Measurements from ENCODE around the gene ITGB7.
A peak's percentile ranks its signal among the peaks of the same experiment; 100 is the strongest.

ITGB7 gene

GRCh38 chr12:53176750-53177149, 30.3 kb downstream of the ITGB7 start:
- Histone ChIP-seq H3K27me3 (ENCODE audit: insufficient read depth, poor library complexity, severe bottlenecking) (no peaks in the 10 kb centered on the region), H3K27ac (replicated peaks) (no peak overlapping the region), H3K4me3 (replicated peaks; ENCODE audit: insufficient read depth, low read length) (no peak overlapping the region)
- no peak for DNase-seq (ENCODE audit: low read depth in 1 of 2, low spot score in 1 of 2)
- TF ChIP-seq POLR2AphosphoS5 (IDR thresholded peaks at IDR 0.05; ENCODE audit: low read depth) (no peak), CTCF (IDR thresholded peaks at IDR 0.05; ENCODE audit: insufficient read depth, low read length) (no peak)

- H3K27ac ChIP-seq (replicated peaks): no peak overlapping the region
- TF ChIP-seq CTCF (IDR thresholded peaks at IDR 0.05; ENCODE audit: insufficient read depth, low read length): no peak
- no peak for TF ChIP-seq REST (IDR thresholded peaks at IDR 0.05; ENCODE audit: insufficient replicate concordance, low read depth)
- no peak for TF ChIP-seq POLR2AphosphoS5 (IDR thresholded peaks at IDR 0.05; ENCODE audit: low read depth)
- TF ChIP-seq GABPA (IDR thresholded peaks at IDR 0.05; ENCODE audit: low read depth): no peak
- no peak for TF ChIP-seq SPI1 (IDR thresholded peaks at IDR 0.05; ENCODE audit: borderline replicate concordance, low read depth)
- no peak overlapping the region for H3K4me3 ChIP-seq (replicated peaks; ENCODE audit: insufficient read depth, low read length)
- H3K27me3 ChIP-seq (ENCODE audit: insufficient read depth, poor library complexity, severe bottlenecking): no peaks in the 10 kb centered on the region
- DNase-seq (ENCODE audit: low read depth in 1 of 2, low spot score in 1 of 2): peak in 1 of 2 experiments; percentile 27
Measured at GRCh38 chr12:53174881-53175491, 32.1 kb downstream of the ITGB7 start.

GRCh38 chr12:53173085-53173715, 33.9 kb downstream of the ITGB7 start:
- H3K4me3 ChIP-seq (replicated peaks; ENCODE audit: insufficient read depth, low read length): no peak overlapping the region
- TF ChIP-seq REST (IDR thresholded peaks at IDR 0.05; ENCODE audit: insufficient replicate concordance, low read depth): no peak
- no peak for TF ChIP-seq GABPA (IDR thresholded peaks at IDR 0.05; ENCODE audit: low read depth)
- no peak for TF ChIP-seq CTCF (IDR thresholded peaks at IDR 0.05; ENCODE audit: insufficient read depth, low read length)
- no peak for TF ChIP-seq POLR2AphosphoS5 (IDR thresholded peaks at IDR 0.05; ENCODE audit: low read depth)
- no peak for TF ChIP-seq SPI1 (IDR thresholded peaks at IDR 0.05; ENCODE audit: borderline replicate concordance, low read depth)
- H3K27me3 ChIP-seq (ENCODE audit: insufficient read depth, poor library complexity, severe bottlenecking): no peaks in the 10 kb centered on the region
- no peak for DNase-seq (ENCODE audit: low read depth in 1 of 2, low spot score in 1 of 2)
- H3K27ac ChIP-seq (replicated peaks): no peak overlapping the region
